Endothelial cell (in vitro differentiated cells): ENCODE results near the gene SH2D6. TPM values are rescaled to one million over a fixed set of nuclear protein-coding genes. Genes with fewer than 3 reads are reported as not detected.
"Not testable (repeated sequence)": the region's sequence is repeated elsewhere in the genome, so short reads cannot be mapped to it uniquely, and the experiment has no call there.

Experiments
- DNase-seq: peaks from one replicate; pipeline ENCODE4 v3.0.0; 2021; ENCODE audit warnings: low spot score
- H3K27ac Mint-ChIP-seq: one replicate; pipeline ENCODE4 v1.8.0; 2021; ENCODE audit warnings: mixed read lengths, inconsistent platforms; ENCODE audit not compliant: unreplicated experiment
- H3K27me3 Mint-ChIP-seq: one replicate; pipeline ENCODE4 v1.8.0; 2021; ENCODE audit warnings: mild to moderate bottlenecking, moderate library complexity, mixed read lengths, inconsistent platforms; ENCODE audit not compliant: unreplicated experiment
- H3K36me3 Mint-ChIP-seq: one replicate; pipeline ENCODE4 v1.8.0; 2021; ENCODE audit warnings: mild to moderate bottlenecking, low read depth, mixed read lengths, inconsistent platforms; ENCODE audit not compliant: unreplicated experiment
- H3K4me1 Mint-ChIP-seq: one replicate; pipeline ENCODE4 v1.8.0; 2021; ENCODE audit warnings: mild to moderate bottlenecking, mixed read lengths, inconsistent platforms; ENCODE audit not compliant: unreplicated experiment
- H3K4me3 Mint-ChIP-seq: one replicate; pipeline ENCODE4 v1.8.0; 2021; ENCODE audit warnings: mild to moderate bottlenecking, mixed read lengths, inconsistent platforms; ENCODE audit not compliant: unreplicated experiment
- H3K9me3 Mint-ChIP-seq: one replicate; pipeline ENCODE4 v1.8.0; 2021; ENCODE audit warnings: mixed read lengths, inconsistent platforms; ENCODE audit not compliant: unreplicated experiment
- total RNA-seq: library from RNA; stranded (reverse); fragmentation: NEBNext Ultra II Directional; extraction: Animal tissue kit (Norgen Biotek cat#: 25700); gene quantifications from one replicate; pipeline ENCODE4 v1.2.1, GENCODE V29; 2021; ENCODE audit not compliant: unreplicated experiment
- TF ChIP-seq, protein P1 (sequence below): fragments of 200-600 bp; sonication (generic); IDR thresholded peaks from one replicate; pipeline ENCODE4 v1.5.0; 2021; ENCODE audit warnings: antibody characterized with exemption; ENCODE audit not compliant: unreplicated experiment

SH2D6 gene
- total RNA-seq, 1 donor from 2014 or later = 0.33 TPM

DNA sequence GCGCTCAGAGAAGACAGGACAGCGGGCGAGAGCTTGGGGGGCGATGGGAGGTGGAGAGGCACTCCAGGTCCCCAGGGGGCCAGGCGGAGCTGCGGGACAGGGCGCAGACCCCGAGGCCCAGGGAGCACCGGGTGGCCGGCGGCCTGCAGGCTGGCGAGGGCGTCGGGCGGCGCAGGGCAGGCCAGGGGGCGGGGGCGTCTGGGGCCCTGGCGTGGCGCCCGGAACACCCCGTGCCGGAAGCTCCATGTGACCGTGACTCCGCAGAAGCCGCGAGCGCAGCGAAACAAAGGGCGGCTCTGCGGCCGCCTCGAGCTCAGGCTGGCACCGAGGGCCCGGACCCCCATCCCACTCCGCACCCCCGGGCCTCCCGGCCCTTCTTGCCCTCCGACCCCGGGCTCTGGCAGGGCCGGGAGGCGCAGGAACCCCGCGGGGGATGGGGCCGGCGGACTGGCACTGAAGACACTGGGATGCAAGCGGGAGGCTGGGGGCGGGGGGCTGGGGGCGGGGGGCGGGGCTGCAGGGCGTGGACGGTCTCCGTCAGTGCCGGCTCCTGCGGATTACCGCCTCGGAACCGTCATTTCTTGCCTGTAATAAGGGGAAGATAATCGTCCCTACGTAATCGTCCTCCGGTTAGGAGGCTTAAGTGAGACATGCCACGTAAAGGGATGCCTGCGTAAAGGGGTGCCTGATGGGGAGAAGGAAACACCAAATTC lies 19.1 kb downstream of the SH2D6 start:
- Mint-ChIP-seq H3K27ac (peak overlapping the region; percentile 64), H3K9me3 (no peaks in the 10 kb centered on the region), H3K36me3 (no peaks in the 10 kb centered on the region), H3K4me3 (peak overlapping the region; percentile 79), H3K27me3 (peaks cover 5% of the 10 kb centered on the region), H3K4me1 (peaks cover 8% of the 10 kb centered on the region)
- TF ChIP-seq, protein P1, sequence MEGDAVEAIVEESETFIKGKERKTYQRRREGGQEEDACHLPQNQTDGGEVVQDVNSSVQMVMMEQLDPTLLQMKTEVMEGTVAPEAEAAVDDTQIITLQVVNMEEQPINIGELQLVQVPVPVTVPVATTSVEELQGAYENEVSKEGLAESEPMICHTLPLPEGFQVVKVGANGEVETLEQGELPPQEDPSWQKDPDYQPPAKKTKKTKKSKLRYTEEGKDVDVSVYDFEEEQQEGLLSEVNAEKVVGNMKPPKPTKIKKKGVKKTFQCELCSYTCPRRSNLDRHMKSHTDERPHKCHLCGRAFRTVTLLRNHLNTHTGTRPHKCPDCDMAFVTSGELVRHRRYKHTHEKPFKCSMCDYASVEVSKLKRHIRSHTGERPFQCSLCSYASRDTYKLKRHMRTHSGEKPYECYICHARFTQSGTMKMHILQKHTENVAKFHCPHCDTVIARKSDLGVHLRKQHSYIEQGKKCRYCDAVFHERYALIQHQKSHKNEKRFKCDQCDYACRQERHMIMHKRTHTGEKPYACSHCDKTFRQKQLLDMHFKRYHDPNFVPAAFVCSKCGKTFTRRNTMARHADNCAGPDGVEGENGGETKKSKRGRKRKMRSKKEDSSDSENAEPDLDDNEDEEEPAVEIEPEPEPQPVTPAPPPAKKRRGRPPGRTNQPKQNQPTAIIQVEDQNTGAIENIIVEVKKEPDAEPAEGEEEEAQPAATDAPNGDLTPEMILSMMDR = no peak
- DNase-seq = peak; percentile 57

DNA sequence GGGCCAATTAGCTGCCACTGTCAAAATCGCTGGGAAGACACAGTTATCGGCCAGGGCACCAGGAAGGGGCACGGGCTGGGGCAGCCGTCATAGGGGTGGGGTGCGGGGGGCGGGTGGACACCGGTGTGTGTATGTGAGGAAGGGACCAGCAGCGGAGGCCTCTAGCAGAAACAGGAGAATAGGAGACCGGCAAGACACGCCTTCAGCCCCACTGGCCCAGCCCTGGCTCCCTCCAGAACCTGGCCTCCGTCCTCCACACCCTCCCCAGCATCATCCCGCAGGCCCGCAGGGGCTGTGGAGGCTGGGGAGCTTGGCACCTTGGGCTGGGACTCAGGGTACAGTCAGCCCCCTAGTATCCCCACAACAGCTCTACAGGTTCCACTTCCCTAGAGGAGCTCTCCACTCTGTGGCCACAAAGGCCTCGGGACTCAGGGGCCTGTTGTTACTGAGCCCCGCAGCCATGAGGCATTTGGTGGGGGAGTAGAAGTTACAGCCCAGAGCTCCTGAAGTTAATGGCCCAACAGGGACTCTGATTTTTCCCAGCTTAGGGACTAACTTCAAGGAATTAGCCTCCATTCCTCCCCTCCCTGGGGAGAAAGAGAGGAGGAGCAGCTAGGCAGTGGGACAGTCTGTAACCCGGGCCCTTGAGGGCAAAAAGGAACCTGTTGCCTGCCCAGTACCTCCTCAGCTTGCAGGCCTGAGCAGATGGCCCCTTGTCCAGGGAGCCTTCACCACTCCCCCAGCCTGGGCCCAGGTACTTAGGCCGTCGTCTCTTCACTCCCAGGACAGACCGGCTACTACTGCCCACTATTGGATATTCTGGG lies 19.9 kb downstream of the SH2D6 start:
- Mint-ChIP-seq H3K27me3 (peaks cover 8% of the 10 kb centered on the region), H3K36me3 (no peaks in the 10 kb centered on the region), H3K4me3 (peak overlapping the region; percentile 79), H3K27ac (peak overlapping the region; percentile 64), H3K4me1 (peaks cover 8% of the 10 kb centered on the region), H3K9me3 (no peaks in the 10 kb centered on the region)
- DNase-seq = no peak
- TF ChIP-seq, protein P1 = no peak

DNA sequence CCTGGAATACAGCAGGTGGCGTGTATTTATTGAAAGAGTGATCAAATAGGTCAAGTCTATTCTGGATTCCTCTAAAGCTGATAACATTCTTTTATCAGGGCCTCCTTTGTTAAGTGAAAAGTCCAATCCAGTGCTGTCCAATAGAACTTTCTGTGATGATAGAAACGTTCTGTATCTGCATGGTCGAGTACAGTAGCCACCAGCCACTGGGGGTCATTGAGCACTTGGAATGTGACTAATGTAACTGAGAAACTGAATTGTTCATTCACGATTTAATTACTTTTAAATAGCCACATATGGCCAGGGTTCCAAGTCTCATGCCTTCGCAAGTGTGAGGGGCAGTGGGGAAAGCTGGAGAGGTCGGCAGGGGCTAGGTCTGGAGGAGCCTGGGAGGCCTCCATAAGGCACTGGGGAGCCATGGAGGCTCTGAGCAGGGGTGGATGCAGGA lies 20.5 kb downstream of the SH2D6 start:
- Mint-ChIP-seq H3K36me3 (no peaks in the 10 kb centered on the region), H3K4me3 (no peak overlapping the region), H3K27ac (no peak overlapping the region), H3K4me1 (peaks cover 8% of the 10 kb centered on the region), H3K9me3 (no peaks in the 10 kb centered on the region), H3K27me3 (peaks cover 8% of the 10 kb centered on the region)
- DNase-seq = no peak
- TF ChIP-seq, protein P1 = no peak

DNA sequence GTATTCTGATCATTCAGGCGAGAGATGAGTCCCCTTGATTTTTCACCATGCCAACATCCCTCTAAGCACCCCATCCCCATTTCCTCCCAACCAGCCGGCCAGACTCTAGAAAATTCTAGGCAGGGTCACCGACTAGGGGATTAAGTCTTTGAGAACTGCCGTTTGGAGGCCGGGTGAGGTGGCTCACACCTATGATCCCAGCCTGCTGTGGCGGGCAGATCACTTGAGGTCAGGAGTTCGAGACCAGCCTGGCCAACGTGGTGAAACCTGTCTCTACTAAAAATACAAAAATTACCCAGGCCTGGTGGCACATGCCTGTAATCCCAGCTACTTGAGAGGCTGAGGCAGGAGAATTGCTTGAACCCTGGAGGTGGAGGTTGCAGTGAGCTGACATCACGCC lies 21.1 kb downstream of the SH2D6 start:
- H3K27me3 Mint-ChIP-seq, H3K36me3 Mint-ChIP-seq, H3K4me1 Mint-ChIP-seq, H3K9me3 Mint-ChIP-seq, H3K4me3 Mint-ChIP-seq, H3K27ac Mint-ChIP-seq, DNase-seq: not testable (repeated sequence)

DNA sequence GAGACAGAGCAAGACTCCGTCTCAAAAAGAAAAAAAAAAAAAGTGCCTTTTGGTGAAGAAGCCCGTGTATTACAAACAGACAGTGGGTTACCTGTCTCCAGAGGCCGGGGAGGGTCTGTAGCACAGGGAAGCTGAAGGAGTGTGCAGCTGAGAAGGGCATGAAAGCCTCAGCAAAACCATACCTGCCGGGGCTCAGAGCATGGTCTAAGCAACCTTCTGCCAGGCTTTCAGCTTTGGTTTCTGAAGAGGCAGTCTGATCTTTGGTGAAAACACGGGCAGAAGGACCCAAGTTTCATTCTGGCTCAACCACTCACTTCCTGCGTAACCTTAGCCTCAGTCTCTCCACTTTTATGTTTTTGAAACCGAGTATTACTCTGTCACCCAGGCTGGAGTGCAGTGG lies 21.5 kb downstream of the SH2D6 start:
- H3K27me3 Mint-ChIP-seq = peaks cover 8% of the 10 kb centered on the region
- TF ChIP-seq, protein P1 = no peak
- H3K36me3 Mint-ChIP-seq = no peaks in the 10 kb centered on the region
- no peak for DNase-seq
- peaks cover 8% of the 10 kb centered on the region for H3K4me1 Mint-ChIP-seq
- no peaks in the 10 kb centered on the region for H3K9me3 Mint-ChIP-seq
- no peak overlapping the region for H3K4me3 Mint-ChIP-seq
- H3K27ac Mint-ChIP-seq = no peak overlapping the region
